CD4-positive, CD25-positive, alpha-beta regulatory T cell (primary cell): Measurements from ENCODE around the gene ECSIT. TPM values are rescaled to one million over a fixed set of nuclear protein-coding genes. Genes with fewer than 3 reads are reported as not detected.
"Not testable (repeated sequence)": the region's sequence is repeated elsewhere in the genome, so short reads cannot be mapped to it uniquely, and the experiment has no call there.

Experiments
- ATAC-seq, 2 donors: fragments of 150-1000 bp; cut with Tn5 transposase; one replicate each; pipeline ENCODE4 v1.10.0; 2021; ENCODE audit warnings: low read depth in 2 of 2, moderate number of reproducible peaks in 2 of 2, moderate library complexity in 1 of 2
- DNase-seq, 3 donors: peaks; one replicate each; pipeline versions ENCODE4 v3.0.0 to v3.0.0-alpha.2; 2012 to 2022; ENCODE audit warnings: mixed read lengths in 1 of 3
- H3K27ac ChIP-seq: one replicate; pipeline ENCODE4 v1.7.0; 2013; ENCODE audit warnings: mild to moderate bottlenecking, low read length; ENCODE audit not compliant: insufficient read depth, poor library complexity, severe bottlenecking
- H3K27me3 ChIP-seq: one replicate; pipeline ENCODE4 v1.7.0; 2013; ENCODE audit warnings: low read length; ENCODE audit not compliant: control insufficient read depth, insufficient read depth
- H3K36me3 ChIP-seq: one replicate; pipeline ENCODE4 v1.7.0; 2013; ENCODE audit warnings: mild to moderate bottlenecking, low read length, moderate library complexity; ENCODE audit not compliant: control insufficient read depth, insufficient read depth
- H3K4me1 ChIP-seq: 2 replicates; pipeline ENCODE4 v1.7.0; 2013; ENCODE audit warnings: mild to moderate bottlenecking, low read length; ENCODE audit not compliant: insufficient read depth, control insufficient read depth, poor library complexity, severe bottlenecking
- H3K4me3 ChIP-seq: one replicate; pipeline ENCODE4 v1.7.0; 2013; ENCODE audit warnings: low read depth, mild to moderate bottlenecking, low read length, moderate library complexity
- H3K9me3 ChIP-seq, 2 experiments: 1 replicate in 1 of 2; 2 replicates in 1 of 2; pipeline ENCODE4 v1.7.0; 2013; ENCODE audit warnings: low read length in 2 of 2, mild to moderate bottlenecking in 1 of 2, moderate library complexity in 1 of 2; ENCODE audit not compliant: control insufficient read depth in 2 of 2
- H3K27ac Mint-ChIP-seq, 3 donors: one replicate each; pipeline ENCODE4 v1.8.0; 2020 to 2022; ENCODE audit warnings: mild to moderate bottlenecking in 3 of 3, mixed read lengths in 3 of 3, moderate library complexity in 2 of 3
- H3K27me3 Mint-ChIP-seq: one replicate; pipeline ENCODE4 v1.8.0; 2022; ENCODE audit warnings: mild to moderate bottlenecking, mixed read lengths
- H3K36me3 Mint-ChIP-seq: one replicate; pipeline ENCODE4 v1.8.0; 2020; ENCODE audit warnings: mixed read lengths
- H3K4me1 Mint-ChIP-seq, 4 donors: one replicate each; pipeline ENCODE4 v1.8.0; 2020 to 2022; ENCODE audit warnings: mixed read lengths in 4 of 4, mild to moderate bottlenecking in 1 of 4
- H3K4me3 Mint-ChIP-seq, 4 donors: one replicate each; pipeline ENCODE4 v1.8.0; 2020 to 2022; ENCODE audit warnings: mild to moderate bottlenecking in 4 of 4, mixed read lengths in 4 of 4, moderate library complexity in 3 of 4
- H3K9me3 Mint-ChIP-seq, 7 donors: one replicate each; pipeline ENCODE4 v1.8.0; 2020 to 2022; ENCODE audit warnings: mixed read lengths in 7 of 7, mild to moderate bottlenecking in 3 of 7, moderate library complexity in 2 of 7
- polyA plus RNA-seq, 4 donors: library from polyadenylated mRNA; unstranded; fragments of 300-500 nt; fragmentation: Illumina TruSeq; gene quantifications; one replicate each; pipeline ENCODE4 v1.2.3, GENCODE V29; 2021
- total RNA-seq: library from RNA; stranded (reverse); gene quantifications from one replicate; pipeline ENCODE4 v1.2.3, GENCODE V29; 2022

ECSIT gene
- total and polyA plus RNA-seq, 5 donors from 2014 or later, result 27.3 to 39.3 (median 36.9) TPM

DNA sequence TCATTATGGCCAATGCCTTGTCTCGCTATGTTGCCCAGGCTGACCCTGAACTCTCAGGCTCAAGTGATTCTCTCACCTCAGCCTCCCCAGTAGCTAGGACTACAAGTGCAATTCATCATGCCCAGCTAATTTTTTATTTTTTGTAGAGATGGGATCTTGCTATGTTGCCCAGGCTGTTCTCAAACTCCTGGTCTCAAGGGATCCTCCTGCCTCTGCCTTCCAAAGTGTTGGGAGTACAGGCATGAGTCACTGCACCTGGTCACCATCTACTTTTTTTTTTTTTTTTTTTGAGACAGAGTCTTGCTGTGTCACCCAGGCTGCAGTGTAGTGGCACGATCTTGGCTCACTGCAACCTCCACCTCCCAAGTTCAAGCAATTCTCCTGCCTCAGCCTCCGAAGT, 53.6 kb downstream of the ECSIT start:
- not testable (repeated sequence) for H3K4me1 Mint-ChIP-seq, ATAC-seq, H3K27ac ChIP-seq, H3K36me3 ChIP-seq, H3K9me3 ChIP-seq, H3K27ac Mint-ChIP-seq, H3K36me3 Mint-ChIP-seq, H3K9me3 Mint-ChIP-seq, H3K4me3 Mint-ChIP-seq, H3K4me3 ChIP-seq, DNase-seq, H3K27me3 ChIP-seq
- H3K27me3 Mint-ChIP-seq, result peaks cover 31% of the 10 kb centered on the region
- peaks cover 12% of the 10 kb centered on the region for H3K4me1 ChIP-seq

DNA sequence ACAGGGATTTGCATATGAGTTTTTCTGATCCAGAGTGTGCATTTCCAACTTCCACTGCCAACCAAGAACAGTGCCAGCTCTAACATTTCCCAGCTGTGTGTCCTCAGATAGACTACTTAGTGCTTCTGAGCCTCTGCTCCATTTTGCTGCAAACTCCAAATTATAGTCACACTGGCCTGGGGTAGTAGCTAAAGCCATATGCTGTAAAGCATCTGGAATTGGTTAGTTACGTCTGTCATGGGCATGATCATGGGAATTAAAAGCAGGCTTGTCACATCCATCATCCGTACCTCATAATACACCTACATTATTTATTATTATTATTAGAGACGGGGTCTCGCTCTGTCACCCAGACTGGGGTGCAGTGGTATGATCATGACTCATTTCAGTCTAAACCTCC, 55.2 kb downstream of the ECSIT start:
- Mint-ChIP-seq H3K9me3 (peaks cover 0 to 2% (median 0%) of the 10 kb centered on the region in 7 donors), H3K4me1 (peaks cover 0 to 3% (median 0%) of the 10 kb centered on the region in 4 donors)
- ATAC-seq, result no peak

DNA sequence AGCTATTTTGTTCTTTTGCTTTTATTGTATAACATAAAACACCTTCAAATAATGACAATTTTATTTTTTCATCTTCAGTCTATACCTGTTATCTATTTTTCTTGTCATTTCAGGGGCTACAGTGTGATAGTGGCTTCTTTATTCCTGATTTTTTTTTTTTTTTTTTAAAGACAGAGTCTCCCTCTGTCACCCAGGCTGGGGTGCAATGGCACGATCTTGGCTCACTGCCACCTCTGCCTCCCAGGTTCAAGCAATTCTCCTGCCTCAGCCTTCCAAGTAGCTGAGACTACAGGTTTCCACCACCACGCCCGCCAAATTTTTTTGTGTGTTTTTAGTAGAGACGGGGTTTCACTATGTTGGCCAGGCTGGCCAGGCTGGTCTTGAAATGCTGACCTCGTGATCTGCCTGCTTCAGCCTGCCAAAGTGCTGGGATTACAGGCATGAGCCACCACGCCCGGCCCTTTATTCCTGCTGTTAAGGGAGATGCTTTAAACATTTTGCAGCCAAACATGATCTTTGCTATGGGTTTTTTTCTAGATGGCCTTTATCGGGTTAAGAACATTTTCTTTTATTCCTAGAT, 60.6 kb downstream of the ECSIT start:
- H3K4me3 ChIP-seq, H3K27ac Mint-ChIP-seq, H3K36me3 ChIP-seq, H3K27me3 Mint-ChIP-seq, H3K36me3 Mint-ChIP-seq, H3K9me3 ChIP-seq, ATAC-seq, H3K4me1 ChIP-seq, H3K4me3 Mint-ChIP-seq, H3K9me3 Mint-ChIP-seq, H3K27ac ChIP-seq, H3K4me1 Mint-ChIP-seq, DNase-seq, H3K27me3 ChIP-seq: not testable (repeated sequence)

More for the DNA sequence above, 55.2 kb downstream of the ECSIT start:
- H3K27me3 ChIP-seq, result no peaks in the 10 kb centered on the region
- no peak overlapping the region for H3K4me3 ChIP-seq
- Mint-ChIP-seq H3K27ac (no peak overlapping the region), H3K4me3 (no peak overlapping the region), H3K27me3 (peaks cover 24% of the 10 kb centered on the region), H3K36me3 (no peaks in the 10 kb centered on the region)
- no peaks in the 10 kb centered on the region for H3K9me3 ChIP-seq
- no peaks in the 10 kb centered on the region for H3K4me1 ChIP-seq
- no peak for DNase-seq
- H3K27ac ChIP-seq, result no peak overlapping the region
- H3K36me3 ChIP-seq, result no peaks in the 10 kb centered on the region

DNA sequence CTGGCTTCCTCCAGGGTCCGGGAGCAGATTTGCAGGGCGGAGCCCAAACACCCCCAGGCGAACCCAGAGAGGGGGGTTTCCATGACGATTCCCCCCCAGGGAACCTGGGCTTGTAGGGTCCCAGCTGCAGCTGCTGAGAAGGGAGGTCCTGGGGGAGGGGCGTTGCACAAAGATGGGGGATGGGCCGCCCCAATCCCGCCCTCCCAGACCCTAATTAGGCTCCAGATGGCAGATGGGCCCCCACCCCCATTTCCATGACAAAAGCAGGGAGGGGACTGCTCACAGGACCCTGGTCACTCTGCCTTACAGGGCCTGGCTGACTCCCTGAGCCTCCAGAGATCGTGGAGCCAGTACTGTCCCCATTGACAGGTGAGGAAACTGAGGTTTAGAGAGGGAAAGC, 63.3 kb downstream of the ECSIT start:
- no peak overlapping the region for H3K4me3 Mint-ChIP-seq
- Histone ChIP-seq H3K27ac (no peak overlapping the region), H3K4me1 (no peaks in the 10 kb centered on the region), H3K9me3 (no peaks in the 10 kb centered on the region), H3K4me3 (no peak overlapping the region), H3K36me3 (no peaks in the 10 kb centered on the region), H3K27me3 (no peaks in the 10 kb centered on the region)
- no peaks in the 10 kb centered on the region for H3K36me3 Mint-ChIP-seq
- DNase-seq, result no peak
- no peaks in the 10 kb centered on the region for H3K9me3 Mint-ChIP-seq
- H3K4me1 Mint-ChIP-seq, result peaks cover 0 to 4% (median 1%) of the 10 kb centered on the region in 4 donors
- no peak for ATAC-seq
- peaks cover 6% of the 10 kb centered on the region for H3K27me3 Mint-ChIP-seq
- no peak overlapping the region for H3K27ac Mint-ChIP-seq

DNA sequence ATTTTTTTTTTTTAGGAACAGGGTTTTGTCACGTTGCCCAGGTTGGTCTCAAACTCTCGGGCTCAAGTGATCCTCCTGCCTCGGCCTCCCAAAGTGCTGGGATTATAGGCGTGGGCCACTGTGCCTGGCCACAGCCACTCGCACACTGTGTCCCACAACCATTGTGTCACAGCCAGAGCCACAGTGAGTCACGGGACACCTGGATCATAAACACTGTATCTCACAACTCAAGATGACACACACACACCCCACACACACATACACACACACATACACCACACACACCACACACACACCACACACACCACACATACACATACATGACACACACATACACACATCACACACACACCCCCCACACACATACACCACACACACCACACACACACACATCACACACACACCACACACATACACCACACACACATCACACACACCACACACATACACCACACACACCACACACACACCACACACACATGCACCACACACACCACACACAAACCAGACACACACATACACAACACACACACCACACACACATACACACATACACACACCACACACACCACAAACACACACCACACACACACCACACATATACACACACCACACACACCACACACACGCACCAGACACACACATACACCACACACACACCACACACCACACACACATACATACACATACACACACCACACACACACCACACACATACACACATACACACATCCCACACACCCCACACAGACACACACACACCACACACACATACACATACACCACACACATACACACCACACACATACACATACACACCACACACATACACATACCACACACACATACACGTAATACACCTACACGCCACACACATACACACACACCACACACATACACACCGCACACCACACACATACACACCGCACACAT, 64.3 kb downstream of the ECSIT start:
- Mint-ChIP-seq H3K4me3 (no peak overlapping the region), H3K36me3 (no peaks in the 10 kb centered on the region), H3K4me1 (peaks cover 0 to 4% (median 1%) of the 10 kb centered on the region in 4 donors), H3K27ac (no peak overlapping the region), H3K9me3 (no peaks in the 10 kb centered on the region), H3K27me3 (peaks cover 11% of the 10 kb centered on the region)
- Histone ChIP-seq H3K4me3 (no peak overlapping the region), H3K27ac (no peak overlapping the region), H3K36me3 (no peaks in the 10 kb centered on the region), H3K9me3 (no peaks in the 10 kb centered on the region), H3K27me3 (no peaks in the 10 kb centered on the region), H3K4me1 (no peaks in the 10 kb centered on the region)
- DNase-seq (no peak), ATAC-seq (no peak)

DNA sequence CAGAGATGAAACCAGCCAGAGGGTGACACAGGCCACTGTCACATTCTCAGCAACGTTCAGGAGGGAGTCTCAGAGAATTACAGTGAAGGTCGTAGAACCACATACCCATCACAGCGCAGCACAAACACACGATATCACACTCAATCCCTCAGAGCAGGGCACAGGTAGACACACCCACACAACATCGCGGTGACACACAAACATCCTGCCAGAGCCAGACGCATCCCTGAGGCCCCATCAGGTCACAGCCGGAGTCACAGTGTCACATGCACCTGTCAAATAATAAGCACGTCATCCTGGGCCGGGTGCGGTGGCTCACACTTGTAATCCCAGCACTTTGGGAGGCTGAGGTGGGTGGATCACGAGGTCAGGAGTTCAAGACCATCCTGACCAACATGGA, 65.5 kb downstream of the ECSIT start:
- peak overlapping the region in 1 of 4 donors; percentile 22 for H3K4me3 Mint-ChIP-seq
- peak overlapping the region in 1 of 3 donors; percentile 64 for H3K27ac Mint-ChIP-seq
- H3K27me3 ChIP-seq, result no peaks in the 10 kb centered on the region
- DNase-seq, result peak in 2 of 3 donors; percentile 34 to 43
- ATAC-seq, result peak; percentile 40 to 76
- H3K36me3 Mint-ChIP-seq, result no peaks in the 10 kb centered on the region
- H3K9me3 Mint-ChIP-seq, result no peaks in the 10 kb centered on the region
- peaks cover 0 to 4% (median 1%) of the 10 kb centered on the region in 4 donors for H3K4me1 Mint-ChIP-seq
- H3K4me3 ChIP-seq, result no peak overlapping the region
- peaks cover 18% of the 10 kb centered on the region for H3K27me3 Mint-ChIP-seq
- H3K4me1 ChIP-seq, result no peaks in the 10 kb centered on the region
- no peaks in the 10 kb centered on the region for H3K9me3 ChIP-seq
- H3K27ac ChIP-seq, result no peak overlapping the region
- no peaks in the 10 kb centered on the region for H3K36me3 ChIP-seq

DNA sequence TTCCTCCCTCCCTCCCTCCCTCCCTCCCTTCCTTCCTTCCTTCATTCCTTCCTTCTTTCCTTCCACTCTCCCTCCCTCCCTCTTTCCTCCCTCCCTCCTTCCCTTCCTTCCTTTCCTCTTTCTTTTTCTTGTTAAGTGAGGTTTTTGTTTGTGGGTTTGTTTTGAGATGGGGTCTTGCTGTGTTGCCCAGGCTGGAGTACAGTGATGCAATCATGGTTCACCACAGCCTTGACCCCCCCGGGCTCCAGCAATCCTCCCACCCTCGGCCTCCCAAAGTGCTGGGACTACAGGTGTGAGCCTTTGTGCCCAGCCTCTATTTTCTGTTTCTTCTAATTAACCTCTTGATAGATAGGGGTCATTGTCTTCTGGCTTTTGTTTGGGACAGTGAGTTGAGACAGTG, 67.5 kb downstream of the ECSIT start:
- DNase-seq (no peak), ATAC-seq (no peak)
- no peak overlapping the region for H3K27ac Mint-ChIP-seq

More for the DNA sequence above, 67.5 kb downstream of the ECSIT start:
- no peak overlapping the region for H3K4me3 ChIP-seq
- Mint-ChIP-seq H3K4me1 (peaks cover 0 to 4% (median 1%) of the 10 kb centered on the region in 4 donors), H3K27me3 (peaks cover 11% of the 10 kb centered on the region), H3K9me3 (no peaks in the 10 kb centered on the region), H3K4me3 (no peak overlapping the region), H3K36me3 (no peaks in the 10 kb centered on the region)
- H3K36me3 ChIP-seq, result no peaks in the 10 kb centered on the region
- no peak overlapping the region for H3K27ac ChIP-seq
- no peaks in the 10 kb centered on the region for H3K9me3 ChIP-seq
- H3K4me1 ChIP-seq, result no peaks in the 10 kb centered on the region
- H3K27me3 ChIP-seq, result no peaks in the 10 kb centered on the region
